Activated naive CD4-positive, alpha-beta T cell treated with anti-CD3 and anti-CD28 coated beads, Interleukin-2, amount 50 U/mL, for 24 hours (primary cell): ENCODE data around the gene MMP20.

Experiments
- H3K27ac Mint-ChIP-seq: one replicate; pipeline ENCODE4 v1.8.0; 2021; ENCODE audit warnings: mild to moderate bottlenecking, mixed read lengths
- H3K27me3 Mint-ChIP-seq: one replicate; pipeline ENCODE4 v1.8.0; 2021; ENCODE audit warnings: mixed read lengths
- H3K36me3 Mint-ChIP-seq: one replicate; pipeline ENCODE4 v1.8.0; 2021; ENCODE audit warnings: mixed read lengths
- H3K4me1 Mint-ChIP-seq: one replicate; pipeline ENCODE4 v1.8.0; 2021; ENCODE audit warnings: mixed read lengths
- H3K4me3 Mint-ChIP-seq: one replicate; pipeline ENCODE4 v1.8.0; 2021; ENCODE audit warnings: mild to moderate bottlenecking, mixed read lengths
- H3K9me3 Mint-ChIP-seq: one replicate; pipeline ENCODE4 v1.8.0; 2021; ENCODE audit warnings: mixed read lengths

Gene MMP20, protein sequence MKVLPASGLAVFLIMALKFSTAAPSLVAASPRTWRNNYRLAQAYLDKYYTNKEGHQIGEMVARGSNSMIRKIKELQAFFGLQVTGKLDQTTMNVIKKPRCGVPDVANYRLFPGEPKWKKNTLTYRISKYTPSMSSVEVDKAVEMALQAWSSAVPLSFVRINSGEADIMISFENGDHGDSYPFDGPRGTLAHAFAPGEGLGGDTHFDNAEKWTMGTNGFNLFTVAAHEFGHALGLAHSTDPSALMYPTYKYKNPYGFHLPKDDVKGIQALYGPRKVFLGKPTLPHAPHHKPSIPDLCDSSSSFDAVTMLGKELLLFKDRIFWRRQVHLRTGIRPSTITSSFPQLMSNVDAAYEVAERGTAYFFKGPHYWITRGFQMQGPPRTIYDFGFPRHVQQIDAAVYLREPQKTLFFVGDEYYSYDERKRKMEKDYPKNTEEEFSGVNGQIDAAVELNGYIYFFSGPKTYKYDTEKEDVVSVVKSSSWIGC

DNA sequence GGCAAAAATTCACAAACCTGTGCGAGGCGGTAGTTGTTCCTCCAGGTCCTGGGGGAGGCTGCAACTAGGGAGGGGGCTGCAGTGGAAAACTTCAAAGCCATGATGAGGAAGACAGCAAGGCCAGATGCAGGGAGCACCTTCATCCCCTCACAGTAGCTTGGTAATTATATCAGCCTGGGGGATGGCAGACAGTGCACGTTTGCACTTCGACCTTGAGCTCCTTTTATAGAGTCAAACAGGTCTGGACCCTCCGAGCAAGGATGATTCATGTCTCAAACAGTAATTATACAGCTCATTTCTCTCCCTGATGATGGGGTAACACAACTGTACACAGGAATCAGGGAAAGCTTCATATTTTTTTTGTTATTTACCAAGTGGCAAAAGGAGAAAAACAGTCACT is at the start of gene MMP20:
Gene MMP20, minus strand, starts transcription at position 156 of the 400 bp plus-strand sequence. Its CDS starts 13 bp downstream, at position 143.
- H3K27me3 Mint-ChIP-seq: peaks cover 1% of the 10 kb centered on the region
- H3K4me1 Mint-ChIP-seq: no peaks in the 10 kb centered on the region
- H3K9me3 Mint-ChIP-seq: no peaks in the 10 kb centered on the region
- no peaks in the 10 kb centered on the region for H3K36me3 Mint-ChIP-seq
- H3K4me3 Mint-ChIP-seq: no peak within 1 kb of the TSS
- H3K27ac Mint-ChIP-seq: no peak within 1 kb of the TSS

DNA sequence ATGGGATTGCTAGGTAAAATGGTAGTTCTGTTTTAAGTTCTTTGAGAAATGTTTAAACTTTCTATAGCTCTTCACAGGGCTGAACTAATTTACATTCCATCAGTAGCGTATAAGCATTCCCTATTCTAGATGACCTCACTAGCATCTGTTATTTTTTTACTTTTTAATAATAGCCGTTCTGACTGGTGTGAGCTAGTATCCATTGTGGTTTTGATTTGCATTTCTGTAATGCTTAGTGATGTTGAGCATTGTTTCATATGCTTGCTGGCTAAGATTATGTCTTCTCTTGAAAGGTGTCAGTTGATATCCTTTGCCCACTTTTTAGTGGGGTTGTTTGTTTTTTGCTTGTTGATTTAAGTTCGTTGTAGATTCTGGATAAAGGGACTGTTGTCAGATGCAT is 44.5 kb upstream of the MMP20 start:
- no peaks in the 10 kb centered on the region for H3K9me3 Mint-ChIP-seq
- H3K4me3 Mint-ChIP-seq: no peak overlapping the region
- H3K27me3 Mint-ChIP-seq: peaks cover under 1% of the 10 kb centered on the region
- no peaks in the 10 kb centered on the region for H3K4me1 Mint-ChIP-seq
- no peak overlapping the region for H3K27ac Mint-ChIP-seq
- no peaks in the 10 kb centered on the region for H3K36me3 Mint-ChIP-seq

DNA sequence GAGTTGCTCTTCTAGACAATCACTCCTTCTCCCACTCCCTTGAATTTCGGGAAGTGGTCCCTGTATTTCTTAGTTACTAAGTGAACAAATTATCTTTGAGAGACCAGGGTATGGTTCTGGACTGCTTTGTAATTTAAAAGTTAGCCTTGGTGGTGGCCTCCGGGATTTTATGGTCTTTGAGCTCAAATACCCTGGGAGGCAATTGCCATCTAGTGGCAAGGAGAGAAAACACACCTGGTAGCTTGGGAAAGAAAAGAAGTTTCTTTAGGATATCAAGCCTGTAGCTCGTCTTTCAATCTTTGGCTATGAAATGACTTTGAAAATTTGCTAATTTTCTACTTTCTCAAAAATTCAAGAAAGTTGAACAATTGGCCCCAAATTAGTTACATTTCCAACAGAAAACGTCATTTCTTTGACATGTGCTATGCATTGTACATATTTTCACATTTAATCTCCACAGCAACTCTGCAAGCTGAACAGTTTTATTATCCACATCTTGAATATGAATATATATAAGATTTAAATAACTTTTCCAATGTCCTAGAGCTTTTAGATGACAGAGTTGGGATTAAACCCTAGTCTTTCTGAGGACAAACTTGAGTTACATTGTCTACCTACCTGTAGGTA is 41.3 kb upstream of the MMP20 start:
- H3K9me3 Mint-ChIP-seq: no peaks in the 10 kb centered on the region
- H3K4me1 Mint-ChIP-seq: no peaks in the 10 kb centered on the region
- H3K36me3 Mint-ChIP-seq: no peaks in the 10 kb centered on the region
- no peak overlapping the region for H3K4me3 Mint-ChIP-seq
- H3K27ac Mint-ChIP-seq: no peak overlapping the region
- no peaks in the 10 kb centered on the region for H3K27me3 Mint-ChIP-seq

DNA sequence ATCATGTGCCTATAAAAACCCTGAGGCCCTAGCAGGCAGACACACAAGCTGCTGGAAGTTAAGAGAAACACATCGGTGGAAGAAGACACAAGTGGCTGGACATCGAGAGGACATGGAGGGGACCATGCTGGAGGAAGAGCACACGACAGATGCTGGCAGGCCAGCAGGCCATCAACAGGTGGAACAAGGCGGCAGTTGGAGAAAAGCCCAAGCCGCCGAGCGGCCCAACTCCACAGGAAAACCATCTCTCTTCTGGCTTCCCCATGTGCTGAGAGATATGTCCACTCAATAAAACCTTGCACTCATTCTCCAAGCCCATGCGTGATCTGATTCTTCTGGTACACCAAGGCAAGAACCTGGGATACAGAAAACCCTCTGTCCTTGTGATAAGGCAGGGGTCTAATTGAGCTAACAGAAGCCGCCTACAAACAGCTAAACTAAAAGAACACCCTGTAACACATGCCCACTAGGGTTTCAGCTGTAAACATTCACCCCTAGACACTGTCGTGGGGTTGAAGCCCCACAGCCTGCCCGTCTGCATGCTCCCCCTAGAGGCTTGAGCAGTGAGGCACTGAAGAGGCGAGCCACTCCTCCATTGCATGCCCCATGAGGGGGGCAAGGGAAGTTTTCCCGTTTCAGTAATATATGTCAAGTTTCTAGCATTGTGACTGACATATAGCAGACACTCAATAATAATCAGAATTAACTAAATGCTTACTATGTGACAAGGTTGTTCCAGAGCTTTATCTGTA is 39.0 kb upstream of the MMP20 start:
- H3K27ac Mint-ChIP-seq: no peak overlapping the region
- no peaks in the 10 kb centered on the region for H3K9me3 Mint-ChIP-seq
- H3K4me1 Mint-ChIP-seq: no peaks in the 10 kb centered on the region
- peaks cover 2% of the 10 kb centered on the region for H3K27me3 Mint-ChIP-seq
- H3K36me3 Mint-ChIP-seq: no peaks in the 10 kb centered on the region
- no peak overlapping the region for H3K4me3 Mint-ChIP-seq

DNA sequence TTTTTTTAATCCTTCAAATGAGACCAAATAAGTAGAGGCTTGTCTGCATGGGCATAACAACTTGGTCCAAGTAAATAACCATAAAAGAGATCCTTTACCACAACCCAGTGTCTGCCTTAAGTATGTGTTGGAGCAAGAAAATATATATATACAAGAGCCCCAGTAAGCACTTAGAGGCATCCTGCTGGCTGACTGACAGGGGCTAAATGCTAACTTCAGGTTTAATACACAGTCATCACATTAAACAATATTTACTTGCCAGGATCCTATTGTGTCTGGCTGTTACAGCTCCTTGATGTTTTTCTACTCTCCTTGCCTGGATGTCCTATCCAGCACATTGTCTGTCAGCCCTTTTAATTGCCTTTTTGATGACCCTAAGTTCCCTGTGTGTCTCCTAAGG is 37.5 kb upstream of the MMP20 start:
- Mint-ChIP-seq H3K36me3 (no peaks in the 10 kb centered on the region), H3K4me1 (no peaks in the 10 kb centered on the region), H3K27ac (no peak overlapping the region), H3K27me3 (peaks cover 6% of the 10 kb centered on the region), H3K9me3 (no peaks in the 10 kb centered on the region), H3K4me3 (no peak overlapping the region)

DNA sequence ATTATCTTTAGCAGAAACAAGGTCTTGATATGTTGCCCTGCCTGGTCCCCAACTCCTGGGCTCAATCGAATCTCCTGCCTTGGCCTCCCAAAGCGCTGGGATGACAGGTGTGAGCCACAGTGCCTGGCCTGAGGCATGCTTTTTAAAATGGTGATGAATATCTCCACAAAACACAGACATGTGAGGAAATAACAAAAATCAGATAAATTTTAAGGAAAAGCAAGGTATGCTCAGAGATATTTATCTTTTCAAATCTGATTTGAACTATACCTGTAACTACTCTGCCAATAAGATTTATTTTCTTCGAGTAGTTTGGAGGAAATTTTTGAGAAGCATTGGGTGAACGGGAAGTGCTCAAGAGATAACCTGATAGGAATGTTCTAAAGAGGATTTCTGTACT is 35.9 kb upstream of the MMP20 start:
- Mint-ChIP-seq H3K9me3 (no peaks in the 10 kb centered on the region), H3K36me3 (no peaks in the 10 kb centered on the region), H3K27ac (no peak overlapping the region), H3K4me3 (no peak overlapping the region), H3K4me1 (no peaks in the 10 kb centered on the region), H3K27me3 (peaks cover 11% of the 10 kb centered on the region)

DNA sequence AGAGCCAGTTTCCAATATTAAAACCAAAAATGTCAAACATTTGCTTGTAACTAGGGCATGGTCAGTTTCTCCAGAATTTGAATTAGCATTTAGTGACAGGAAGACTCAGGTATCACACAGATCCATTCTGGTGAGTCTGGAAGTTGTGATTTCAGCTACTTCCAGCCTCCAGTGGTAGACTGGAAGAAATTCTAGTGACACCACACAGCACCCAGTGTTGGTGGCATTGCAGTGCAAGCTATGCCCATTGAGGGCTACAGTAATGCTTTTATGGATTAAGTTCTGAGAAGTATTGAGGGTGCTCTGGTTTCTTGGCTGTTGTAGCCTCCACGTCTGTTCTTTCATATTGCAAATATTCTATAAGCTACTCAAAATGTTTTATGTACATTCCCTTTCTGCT is 31.4 kb upstream of the MMP20 start:
- H3K27me3 Mint-ChIP-seq: peaks cover 15% of the 10 kb centered on the region
- no peak overlapping the region for H3K27ac Mint-ChIP-seq
- H3K36me3 Mint-ChIP-seq: no peaks in the 10 kb centered on the region
- no peak overlapping the region for H3K4me3 Mint-ChIP-seq
- H3K4me1 Mint-ChIP-seq: no peaks in the 10 kb centered on the region
- H3K9me3 Mint-ChIP-seq: no peaks in the 10 kb centered on the region

DNA sequence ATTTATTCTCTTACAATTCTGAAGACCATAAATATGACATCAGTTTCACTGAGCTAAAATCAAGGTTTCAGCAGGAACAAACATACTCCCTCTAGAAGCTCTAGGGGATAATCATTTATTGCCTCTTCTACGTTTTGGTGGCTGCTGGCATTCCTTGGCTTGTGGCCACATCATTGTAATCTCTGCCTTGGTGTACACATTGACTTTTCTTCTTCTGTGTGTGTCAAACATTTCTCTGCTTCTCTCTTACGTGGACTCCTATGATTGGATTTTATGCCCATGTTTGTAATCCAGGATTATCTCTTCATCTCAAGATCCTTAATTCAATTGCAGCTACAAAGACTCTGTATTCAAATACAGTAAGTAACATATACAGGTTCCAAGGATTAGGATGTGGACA is 30.4 kb upstream of the MMP20 start:
- no peak overlapping the region for H3K27ac Mint-ChIP-seq
- H3K36me3 Mint-ChIP-seq: no peaks in the 10 kb centered on the region
- H3K27me3 Mint-ChIP-seq: peaks cover 20% of the 10 kb centered on the region
- H3K4me1 Mint-ChIP-seq: no peaks in the 10 kb centered on the region
- H3K4me3 Mint-ChIP-seq: no peak overlapping the region
- no peaks in the 10 kb centered on the region for H3K9me3 Mint-ChIP-seq

DNA sequence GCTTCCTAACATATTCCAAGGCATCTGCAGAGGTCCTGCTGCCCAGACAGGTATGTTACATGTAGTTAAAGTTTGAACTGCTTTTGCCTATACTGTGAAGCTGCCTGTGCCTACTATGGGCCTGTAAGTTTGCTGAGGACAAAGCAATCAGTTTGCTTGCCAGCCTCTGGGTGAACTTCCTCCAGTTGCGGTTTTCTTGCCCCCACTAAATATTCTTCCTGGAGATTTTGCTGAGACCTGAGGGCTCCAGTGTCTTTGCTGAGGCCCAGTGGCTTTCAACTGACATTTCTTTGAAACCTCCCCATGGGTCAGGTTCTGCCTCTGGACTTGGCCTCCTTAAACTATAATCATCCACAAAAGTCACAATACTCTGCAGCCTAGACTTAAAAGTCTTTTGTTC is 29.6 kb upstream of the MMP20 start:
- Mint-ChIP-seq H3K4me1 (no peaks in the 10 kb centered on the region), H3K27ac (no peak overlapping the region), H3K9me3 (no peaks in the 10 kb centered on the region), H3K27me3 (peaks cover 23% of the 10 kb centered on the region), H3K36me3 (no peaks in the 10 kb centered on the region), H3K4me3 (no peak overlapping the region)

DNA sequence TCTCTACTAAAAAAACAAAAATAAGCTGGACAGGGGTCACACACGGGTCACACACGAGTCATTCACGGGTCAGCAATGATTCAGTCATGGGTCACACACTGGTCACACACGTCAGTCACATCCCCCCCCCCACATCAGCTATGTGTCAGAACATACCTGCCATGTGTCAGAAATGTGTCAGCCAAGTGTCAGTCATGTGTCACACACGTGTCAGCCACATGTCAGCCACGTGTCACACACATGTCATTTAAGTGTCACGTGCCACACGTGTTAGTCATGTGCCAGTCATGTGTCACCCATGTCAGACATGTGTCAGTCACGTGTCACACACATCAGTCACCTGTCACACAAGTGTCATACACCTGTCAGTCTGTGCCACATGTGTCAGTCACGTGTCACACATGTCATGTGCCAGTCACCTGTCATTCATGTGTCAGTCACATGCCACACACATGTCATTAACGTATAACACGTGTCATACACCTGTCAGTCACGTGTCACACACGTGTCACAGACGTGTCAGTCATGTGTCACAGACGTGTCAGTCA is 28.7 kb upstream of the MMP20 start:
- Mint-ChIP-seq H3K4me3 (no peak overlapping the region), H3K36me3 (no peaks in the 10 kb centered on the region), H3K27me3 (peaks cover 20% of the 10 kb centered on the region), H3K4me1 (no peaks in the 10 kb centered on the region), H3K27ac (no peak overlapping the region), H3K9me3 (no peaks in the 10 kb centered on the region)

DNA sequence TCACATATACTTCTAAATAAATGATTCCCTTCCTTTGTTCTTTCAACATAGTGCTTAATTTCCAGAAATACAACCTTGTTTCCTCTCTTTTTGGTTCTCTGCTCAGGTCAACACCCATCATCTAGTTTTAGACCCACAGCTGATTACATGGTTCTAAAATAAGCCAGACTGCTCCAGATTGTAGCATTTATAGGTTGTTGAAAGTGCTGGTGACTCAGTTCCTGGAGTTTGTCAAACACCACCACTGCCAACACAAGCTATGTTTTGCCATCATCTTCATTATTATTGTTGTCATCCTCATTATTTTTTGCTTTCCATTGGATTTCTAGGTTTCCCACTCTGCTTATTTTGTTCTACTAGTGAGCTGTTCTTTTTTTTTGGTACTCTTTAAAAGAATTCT is 22.3 kb upstream of the MMP20 start:
- no peaks in the 10 kb centered on the region for H3K9me3 Mint-ChIP-seq
- H3K4me3 Mint-ChIP-seq: no peak overlapping the region
- no peaks in the 10 kb centered on the region for H3K36me3 Mint-ChIP-seq
- H3K27ac Mint-ChIP-seq: no peak overlapping the region
- H3K4me1 Mint-ChIP-seq: no peaks in the 10 kb centered on the region
- peaks cover 14% of the 10 kb centered on the region for H3K27me3 Mint-ChIP-seq

DNA sequence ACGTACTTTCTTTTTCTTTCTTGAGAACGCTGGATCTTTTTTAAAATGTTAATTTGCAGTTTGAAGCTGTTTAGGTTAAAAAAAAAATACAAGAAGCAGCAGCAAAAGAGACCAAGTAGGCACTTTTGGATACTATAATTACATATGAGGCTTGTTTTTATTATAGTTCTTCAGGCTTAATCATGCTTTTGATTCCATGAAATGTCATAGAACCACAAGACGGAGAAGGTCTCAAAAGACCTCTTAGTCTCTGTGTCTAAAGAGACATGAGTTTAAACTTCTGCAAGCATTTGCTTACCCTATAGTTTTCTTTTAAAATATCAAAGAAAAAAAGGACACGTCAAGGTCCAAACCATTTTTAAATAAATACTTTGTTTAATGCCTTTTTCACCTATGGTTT is 18.8 kb upstream of the MMP20 start:
- Mint-ChIP-seq H3K9me3 (no peaks in the 10 kb centered on the region), H3K36me3 (no peaks in the 10 kb centered on the region), H3K4me1 (no peaks in the 10 kb centered on the region), H3K27me3 (peaks cover 1% of the 10 kb centered on the region), H3K27ac (no peak overlapping the region), H3K4me3 (no peak overlapping the region)

DNA sequence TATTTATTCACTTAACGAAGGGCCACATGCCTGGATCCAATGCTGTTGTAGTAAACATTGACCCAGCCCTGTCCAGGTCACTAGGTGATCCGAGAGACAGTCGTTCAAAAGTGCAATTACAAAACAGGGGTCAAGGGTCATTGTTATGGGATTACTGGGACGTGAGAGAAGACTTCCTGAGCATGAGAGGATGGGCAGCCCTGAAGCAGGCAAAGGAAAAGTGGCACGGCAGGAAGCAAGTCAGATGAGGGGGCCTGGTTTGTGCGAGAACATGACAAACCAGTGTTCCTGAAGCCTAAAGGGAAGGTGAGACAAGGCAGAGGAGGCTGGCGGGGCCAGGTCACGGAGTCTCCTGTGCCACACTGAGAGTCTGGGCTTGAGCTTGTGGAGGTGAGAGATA is 15.8 kb upstream of the MMP20 start:
- no peaks in the 10 kb centered on the region for H3K9me3 Mint-ChIP-seq
- H3K27me3 Mint-ChIP-seq: peaks cover 1% of the 10 kb centered on the region
- no peaks in the 10 kb centered on the region for H3K4me1 Mint-ChIP-seq
- H3K36me3 Mint-ChIP-seq: no peaks in the 10 kb centered on the region
- no peak overlapping the region for H3K27ac Mint-ChIP-seq
- no peak overlapping the region for H3K4me3 Mint-ChIP-seq

DNA sequence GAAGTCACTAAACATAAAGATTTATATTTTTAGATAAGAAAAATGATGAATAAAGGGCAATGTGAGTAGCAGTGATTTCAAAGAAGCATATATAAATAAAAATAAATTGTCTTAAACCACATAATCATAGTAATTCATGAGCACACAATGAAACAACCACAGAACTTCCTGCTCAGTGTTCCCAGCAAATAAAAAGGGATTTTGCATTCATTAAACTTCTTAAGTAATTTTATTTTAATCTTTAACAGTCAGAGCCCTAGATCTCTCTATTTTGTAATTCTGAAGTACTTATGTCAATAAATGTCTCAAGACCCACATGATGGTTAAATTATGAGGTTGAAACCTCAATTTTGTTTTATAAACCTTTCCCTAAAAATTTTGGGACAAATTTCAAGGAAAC is 14.5 kb upstream of the MMP20 start:
- H3K4me3 Mint-ChIP-seq: no peak overlapping the region
- no peaks in the 10 kb centered on the region for H3K36me3 Mint-ChIP-seq
- H3K27me3 Mint-ChIP-seq: no peaks in the 10 kb centered on the region

DNA sequence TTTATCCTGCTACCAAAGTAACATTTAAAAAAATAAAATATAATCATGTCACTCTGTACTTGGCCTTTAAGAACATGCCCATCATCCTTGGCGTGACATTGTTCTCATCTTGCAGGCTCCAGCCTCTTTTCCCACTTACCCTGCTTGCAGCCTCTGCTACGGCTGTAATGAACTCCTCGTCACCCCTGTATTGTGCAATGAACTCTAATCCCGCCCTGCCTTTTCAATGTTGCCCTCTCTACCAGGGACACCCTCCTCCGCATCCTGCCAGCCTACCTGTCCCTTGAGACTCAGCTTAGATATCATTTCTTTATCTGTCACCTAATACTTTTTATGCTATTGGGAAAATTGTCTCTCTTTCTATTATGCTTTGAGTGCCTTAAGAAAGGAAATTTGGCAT is 12.6 kb upstream of the MMP20 start:
- H3K4me3 Mint-ChIP-seq: no peak overlapping the region
- H3K4me1 Mint-ChIP-seq: no peaks in the 10 kb centered on the region
- H3K9me3 Mint-ChIP-seq: no peaks in the 10 kb centered on the region
- peaks cover 2% of the 10 kb centered on the region for H3K27me3 Mint-ChIP-seq
- no peaks in the 10 kb centered on the region for H3K36me3 Mint-ChIP-seq
- no peak overlapping the region for H3K27ac Mint-ChIP-seq

More for the DNA sequence above, 14.5 kb upstream of the MMP20 start:
- Mint-ChIP-seq H3K4me1 (no peaks in the 10 kb centered on the region), H3K27ac (no peak overlapping the region), H3K9me3 (no peaks in the 10 kb centered on the region)
